KMS-11 (cell line): Measurements from ENCODE around the gene CCDC92.

Experiments
- H2AFZ ChIP-seq: fragments of 200-600 bp; sonication (generic); 2 replicates; pipeline ENCODE4 v1.6.1; 2016; ENCODE audit warnings: antibody characterized with exemption, mixed run types, low read depth
- H3K27ac ChIP-seq: fragments of 200-600 bp; sonication (generic); 2 replicates; pipeline ENCODE4 v1.6.1; 2016; ENCODE audit warnings: mild to moderate bottlenecking, mixed run types
- H3K27me3 ChIP-seq: fragments of 200-600 bp; sonication (generic); 2 replicates; pipeline ENCODE4 v1.6.1; 2017; ENCODE audit warnings: mild to moderate bottlenecking, low read depth, mixed run types, moderate library complexity; ENCODE audit not compliant: insufficient read depth
- H3K36me3 ChIP-seq: fragments of 200-600 bp; sonication (generic); 2 replicates; pipeline ENCODE4 v1.6.1; 2017; ENCODE audit warnings: mild to moderate bottlenecking, mixed run types; ENCODE audit not compliant: insufficient read depth
- H3K4me1 ChIP-seq: fragments of 200-600 bp; sonication (generic); 2 replicates; pipeline ENCODE4 v1.6.1; 2016; ENCODE audit warnings: mild to moderate bottlenecking, low read depth, mixed run types; ENCODE audit not compliant: poor library complexity, severe bottlenecking
- H3K4me2 ChIP-seq: fragments of 200-600 bp; sonication (generic); 2 replicates; pipeline ENCODE4 v1.7.0; 2016; ENCODE audit warnings: mild to moderate bottlenecking, mixed run types
- H3K4me3 ChIP-seq: fragments of 200-600 bp; sonication (generic); IDR thresholded peaks from 2 replicates; pipeline ENCODE4 v1.6.1; 2017; ENCODE audit warnings: low read depth, low read length, mixed read lengths; ENCODE audit not compliant: insufficient read depth
- H3K79me2 ChIP-seq: fragments of 200-600 bp; sonication (generic); 2 replicates; pipeline ENCODE4 v1.6.1; 2016; ENCODE audit warnings: low read depth, mixed run types; ENCODE audit not compliant: insufficient read depth
- H3K9ac ChIP-seq: fragments of 200-600 bp; sonication (generic); 2 replicates; pipeline ENCODE4 v1.6.1; 2016; ENCODE audit warnings: mild to moderate bottlenecking, mixed run types
- H4K20me1 ChIP-seq: fragments of 200-600 bp; sonication (generic); 2 replicates; pipeline ENCODE4 v1.6.1; 2016; ENCODE audit warnings: mild to moderate bottlenecking, mixed run types; ENCODE audit not compliant: insufficient read depth
- CTCF ChIP-seq: fragments of 200-600 bp; sonication (generic); conservative IDR thresholded peaks from 2 replicates; pipeline ENCODE4 v1.6.1; 2017; ENCODE audit warnings: low read depth, mild to moderate bottlenecking, antibody characterized with exemption, low read length, moderate library complexity, mixed read lengths

The CCDC92 gene

GRCh38 chr12:123886258-123886657, 86.4 kb downstream of the CCDC92 start:
- no peak overlapping the region for H3K27ac ChIP-seq
- H3K4me3 ChIP-seq = no peak overlapping the region
- no peaks in the 10 kb centered on the region for H3K36me3 ChIP-seq
- H3K4me2 ChIP-seq = no peak overlapping the region
- H3K4me1 ChIP-seq = no peaks in the 10 kb centered on the region
- no peaks in the 10 kb centered on the region for H3K79me2 ChIP-seq
- H2AFZ ChIP-seq = no peak overlapping the region
- H3K27me3 ChIP-seq = no peaks in the 10 kb centered on the region
- TF ChIP-seq CTCF = no peak
- no peak overlapping the region for H3K9ac ChIP-seq
- H4K20me1 ChIP-seq = no peaks in the 10 kb centered on the region
